RWPE1 (cell line): ENCODE results near the gene PITPNC1.
"Not testable (repeated sequence)": the region's sequence is repeated elsewhere in the genome, so short reads cannot be mapped to it uniquely, and the experiment has no call there.

Source experiments
- CTCF ChIA-PET: fragments of 350-600 bp; sonication (Branson Sonifier 250); formaldehyde crosslinking; extraction: SDS; loops from one replicate; lab custom pipeline; 2021; lab: Yijun Ruan, JAX
- POLR2A ChIA-PET: fragments of 400-600 bp; formaldehyde crosslinking; extraction: SDS; loops from one replicate; lab custom pipeline; 2020; ENCODE audit warnings: antibody characterized with exemption; ENCODE audit not compliant: low non-redundant PET; lab: Yijun Ruan, JAX
- DNase-seq: peaks from one replicate; pipeline ENCODE4 v3.0.0; 2012; ENCODE audit warnings: low spot score
- H3K27ac ChIP-seq: fragments of 450-650 bp; 2 replicates; pipeline ENCODE4 v1.5.1; 2017
- CTCF ChIP-seq: fragments of 450-650 bp; conservative IDR thresholded peaks from 2 replicates; pipeline ENCODE4 v1.5.1; 2017; ENCODE audit warnings: low read depth, mild to moderate bottlenecking

PITPNC1 gene

DNA sequence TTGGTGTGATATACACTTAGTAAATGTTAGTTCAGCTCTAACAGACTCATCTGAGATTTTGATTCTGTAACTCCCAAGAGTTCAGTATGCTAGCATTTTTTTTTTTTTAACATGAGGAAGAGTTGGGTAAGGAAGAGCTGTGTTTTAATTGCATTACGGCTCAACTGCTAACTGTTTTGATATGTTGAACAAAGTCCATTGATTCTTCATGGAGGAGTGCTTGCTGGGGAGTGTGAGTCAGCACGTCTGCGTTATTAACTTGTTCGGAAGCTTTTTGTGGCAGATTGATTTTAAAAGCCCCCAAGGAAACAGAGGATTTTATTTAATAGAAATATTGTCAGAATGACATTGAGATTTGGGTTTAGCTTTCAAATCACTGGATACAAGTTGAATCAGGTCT is 45.8 kb downstream of the PITPNC1 start:
- no peak for DNase-seq
- peak overlapping the region; percentile 88 for H3K27ac ChIP-seq
- ChIA-PET POLR2A (no interaction called here), CTCF (no interaction called here)
- no peak for TF ChIP-seq CTCF

GRCh38 chr17:67425571-67426160 is 48.6 kb downstream of the PITPNC1 start:
- POLR2A ChIA-PET: no interaction called here
- TF ChIP-seq CTCF: no peak
- CTCF ChIA-PET: no interaction called here
- DNase-seq: no peak
- peak overlapping the region; percentile 56; the same call in 1 of the 2 replicates for H3K27ac ChIP-seq

DNA sequence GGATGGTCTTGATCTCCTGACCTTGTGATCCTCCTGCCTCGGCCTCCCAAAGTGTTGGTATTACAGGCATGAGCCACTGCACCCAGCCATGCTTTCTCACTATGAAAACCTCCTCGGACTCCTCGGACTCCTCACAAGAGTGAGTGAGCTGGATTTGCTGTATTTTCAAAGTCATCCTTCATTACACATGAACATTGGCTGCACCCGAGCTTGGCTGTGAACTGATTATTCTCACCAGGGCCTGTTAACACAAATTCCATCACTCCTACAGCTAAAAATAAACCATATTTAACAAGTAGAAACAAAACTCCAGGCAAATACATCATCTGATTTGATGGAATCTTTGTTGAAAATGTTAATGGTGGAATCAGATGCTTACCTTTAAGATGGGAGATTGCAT is 50.3 kb downstream of the PITPNC1 start:
- no peak overlapping the region for H3K27ac ChIP-seq
- CTCF ChIA-PET: no interaction called here
- no peak for TF ChIP-seq CTCF
- POLR2A ChIA-PET: no interaction called here
- DNase-seq: no peak

DNA sequence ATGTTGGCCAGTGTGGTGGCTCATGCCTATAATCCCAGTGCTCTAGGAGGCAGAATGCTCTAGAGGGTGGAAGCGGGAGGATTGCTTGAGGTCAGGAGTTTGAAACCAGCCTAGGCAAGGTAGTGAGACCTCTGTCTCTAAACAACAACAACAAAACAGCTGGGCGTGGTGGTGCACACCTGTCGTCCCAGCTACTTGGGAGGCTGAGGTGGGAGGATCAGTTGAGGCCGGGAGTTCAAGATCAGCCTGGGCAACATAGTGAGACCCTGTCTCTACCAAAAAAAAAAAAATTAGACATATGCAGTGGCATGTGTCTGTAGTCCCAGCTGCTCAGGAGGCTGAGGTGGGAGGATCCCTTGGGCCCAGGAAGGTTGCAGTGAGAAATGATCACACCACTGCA is 53.4 kb downstream of the PITPNC1 start:
- POLR2A ChIA-PET, DNase-seq: not testable (repeated sequence)
- peak overlapping the region; percentile 71 for H3K27ac ChIP-seq
- CTCF ChIA-PET: interaction anchor here (0.7 kb wide), 1 partner anchor 46 kb away, joined by 3 read pairs; no protein-coding TSS in a partner anchor

DNA sequence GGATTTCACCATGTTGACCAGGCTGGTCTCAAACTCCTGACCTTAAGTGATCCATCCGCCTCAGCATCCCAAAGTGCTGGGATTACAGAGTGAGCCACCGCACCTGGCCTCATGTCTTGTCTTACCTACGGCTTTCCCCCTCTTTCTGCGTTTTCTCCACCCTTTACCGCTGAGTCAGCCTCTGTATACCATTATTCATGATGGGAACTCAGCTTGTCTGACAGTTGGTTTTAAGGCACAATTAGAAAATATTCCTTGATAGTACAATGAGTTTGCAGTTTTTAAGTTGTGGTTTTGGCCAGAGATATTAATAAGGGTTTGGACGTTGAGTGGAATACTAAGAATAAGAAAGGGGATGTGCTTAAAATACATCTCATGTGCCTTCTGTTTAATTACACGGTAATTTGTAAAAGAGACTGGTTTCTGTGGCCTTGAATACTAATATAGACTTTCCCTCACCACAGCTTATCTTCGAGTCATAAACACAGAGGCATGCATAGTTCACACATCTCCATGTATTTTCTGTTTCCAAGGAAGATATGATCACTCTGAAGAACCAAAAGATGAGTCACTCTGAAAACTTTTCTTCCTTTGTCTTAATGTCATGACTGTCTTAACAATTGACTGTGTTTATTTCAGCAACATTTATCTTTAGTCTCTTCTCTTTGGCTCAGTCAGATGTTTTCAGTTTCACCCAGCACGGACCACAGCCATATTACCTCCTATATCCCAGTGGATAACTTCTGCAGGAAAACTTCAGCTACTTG is 54.4 kb downstream of the PITPNC1 start:
- H3K27ac ChIP-seq: peak overlapping the region; percentile 71
- ChIA-PET CTCF (interaction anchor here (1.5 kb wide), 1 partner anchor 44 kb away, joined by 3 read pairs; no protein-coding TSS in a partner anchor), POLR2A (interaction anchor here (0.7 kb wide), 1 partner anchor 149 kb away, joined by 3 read pairs; no protein-coding TSS in a partner anchor)
- DNase-seq: peak; percentile 75
- no peak for TF ChIP-seq CTCF

GRCh38 chr17:67433248-67433924 is 56.3 kb downstream of the PITPNC1 start:
- CTCF ChIA-PET: interaction anchor here (1.0 kb wide), 1 partner anchor 55 kb away, joined by 5 read pairs; no protein-coding TSS in a partner anchor
- peak overlapping the region; percentile 34 for H3K27ac ChIP-seq

More at GRCh38 chr17:67433248-67433924, 56.3 kb downstream of the PITPNC1 start:
- DNase-seq: no peak
- POLR2A ChIA-PET: no interaction called here
- no peak for TF ChIP-seq CTCF
